GM19463 (cell line): Measurements from ENCODE around the gene WASF3.

Experiments used
- ATAC-seq: cut with Tn5 transposase; IDR thresholded peaks from one replicate; pipeline ENCODE4 v1.9.1; 2021; ENCODE audit warnings: mild to moderate bottlenecking, moderate library complexity; ENCODE audit not compliant: unreplicated experiment

The WASF3 gene

GRCh38 chr13:26557393-26558073 lies at the start of gene WASF3:
Gene WASF3 (plus strand): TSS chr13:26557683. CDS start chr13:26642271, 84,588 bp downstream.
- peak; percentile 97 for ATAC-seq

- ATAC-seq, result no peak
Measured at GRCh38 chr13:26508885-26509284, 48.6 kb upstream of the WASF3 start.

DNA sequence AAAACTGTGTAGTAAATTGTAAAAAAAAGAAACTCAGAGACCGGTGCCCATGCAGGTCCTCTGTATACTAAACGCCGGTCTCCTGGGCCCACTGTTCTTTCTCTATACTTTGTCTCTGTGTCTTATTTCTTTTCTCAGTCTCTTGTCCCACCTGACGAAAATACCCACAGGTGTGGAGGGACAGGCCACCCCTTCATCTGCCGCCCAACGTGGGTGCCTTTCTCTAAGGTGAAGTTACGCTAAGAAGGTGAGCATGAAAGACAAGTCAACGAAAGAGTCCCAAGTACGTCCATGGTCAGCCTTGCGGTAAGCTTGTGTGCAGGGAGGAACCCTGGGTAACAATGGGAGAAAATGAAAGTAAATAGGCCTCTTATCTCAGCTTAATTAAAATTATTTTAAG lies 48.0 kb upstream of the WASF3 start:
- no peak for ATAC-seq

GRCh38 chr13:26513931-26514330 lies 43.6 kb upstream of the WASF3 start:
- ATAC-seq, result no peak

DNA sequence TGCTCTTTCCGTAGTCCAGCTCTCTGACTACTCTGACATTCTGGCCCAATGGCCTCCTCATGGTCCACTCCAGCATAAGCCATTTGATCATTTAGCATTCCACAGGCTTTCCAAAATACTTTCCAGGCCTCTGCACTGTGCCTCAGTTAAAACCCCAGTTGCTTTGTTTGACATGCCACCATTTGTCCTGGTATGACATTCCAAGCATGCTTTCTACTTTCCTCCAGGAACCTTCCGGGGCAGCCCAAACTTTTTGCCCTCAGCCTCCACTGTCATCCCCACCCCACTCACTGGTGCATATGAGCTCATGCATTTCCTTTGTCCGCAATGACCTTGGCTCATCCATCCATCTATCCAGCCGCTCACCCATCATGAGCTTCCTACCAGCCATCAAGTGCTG lies 41.8 kb upstream of the WASF3 start:
- no peak for ATAC-seq

DNA sequence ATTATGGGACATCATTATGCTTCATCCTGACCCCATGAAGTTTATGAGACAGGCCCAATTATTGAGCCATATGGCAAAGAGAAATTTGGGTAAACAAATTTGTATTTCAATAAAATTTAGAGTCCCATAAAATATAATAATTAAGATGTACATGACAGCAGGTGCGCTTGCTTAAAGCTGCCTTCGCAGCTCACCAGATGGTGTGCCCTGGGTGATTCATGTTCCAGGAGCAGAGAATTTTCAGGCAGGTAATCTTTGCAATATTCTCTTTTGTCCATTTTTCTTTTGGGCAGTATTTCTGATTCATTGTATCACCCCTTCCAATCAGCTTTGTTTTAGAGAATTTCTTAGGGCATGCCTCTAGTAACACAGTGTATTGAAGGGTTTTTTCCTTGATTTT lies 39.5 kb upstream of the WASF3 start:
- ATAC-seq, result no peak

DNA sequence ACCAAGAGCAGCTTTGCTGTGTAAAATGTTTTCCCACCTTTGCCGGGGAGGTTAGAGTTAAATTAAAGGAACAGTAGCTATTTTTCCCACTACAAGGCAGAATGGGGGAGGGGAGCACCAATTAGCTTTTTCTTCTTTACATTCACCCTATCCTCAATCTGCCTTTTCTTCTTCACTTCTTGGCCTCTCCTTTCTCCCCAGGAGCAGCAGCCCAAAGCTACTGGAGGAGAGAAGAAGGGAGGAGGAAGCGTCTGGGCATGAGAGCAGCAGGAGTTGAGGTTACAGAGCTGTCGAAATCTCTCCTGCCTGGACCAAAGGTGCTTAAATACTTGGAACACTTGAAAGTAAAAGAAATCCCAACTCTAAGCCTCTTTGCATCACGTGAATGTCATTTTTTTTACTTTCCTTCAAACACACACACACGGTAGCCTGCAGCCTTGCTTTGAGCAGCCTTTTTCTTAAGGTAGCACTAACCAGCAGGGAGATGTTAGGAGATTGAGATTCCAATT lies 39.0 kb upstream of the WASF3 start:
- ATAC-seq, result no peak

DNA sequence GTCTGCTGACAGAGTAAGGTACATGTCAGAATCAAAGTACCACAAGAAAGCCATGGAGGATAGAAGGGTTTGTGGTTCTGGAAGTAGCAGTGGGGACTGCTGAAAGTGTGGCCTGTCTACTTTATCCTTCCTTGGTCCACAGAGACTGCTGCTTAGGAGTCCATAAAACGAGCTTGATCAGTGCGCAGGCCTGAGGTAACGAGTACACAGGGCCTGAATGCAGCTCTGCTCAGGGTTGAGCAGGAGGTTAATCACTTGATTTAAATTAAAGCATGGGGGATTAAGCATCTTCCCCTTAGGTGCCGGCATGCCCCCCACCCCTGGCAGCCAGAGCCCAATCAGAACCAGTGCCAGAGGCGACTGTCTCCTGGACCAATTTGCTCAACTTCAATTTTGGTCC lies 34.9 kb upstream of the WASF3 start:
- ATAC-seq, result no peak

GRCh38 chr13:26523007-26523406 lies 34.5 kb upstream of the WASF3 start:
- ATAC-seq, result no peak

GRCh38 chr13:26525528-26525927 lies 32.0 kb upstream of the WASF3 start:
- ATAC-seq, result no peak

DNA sequence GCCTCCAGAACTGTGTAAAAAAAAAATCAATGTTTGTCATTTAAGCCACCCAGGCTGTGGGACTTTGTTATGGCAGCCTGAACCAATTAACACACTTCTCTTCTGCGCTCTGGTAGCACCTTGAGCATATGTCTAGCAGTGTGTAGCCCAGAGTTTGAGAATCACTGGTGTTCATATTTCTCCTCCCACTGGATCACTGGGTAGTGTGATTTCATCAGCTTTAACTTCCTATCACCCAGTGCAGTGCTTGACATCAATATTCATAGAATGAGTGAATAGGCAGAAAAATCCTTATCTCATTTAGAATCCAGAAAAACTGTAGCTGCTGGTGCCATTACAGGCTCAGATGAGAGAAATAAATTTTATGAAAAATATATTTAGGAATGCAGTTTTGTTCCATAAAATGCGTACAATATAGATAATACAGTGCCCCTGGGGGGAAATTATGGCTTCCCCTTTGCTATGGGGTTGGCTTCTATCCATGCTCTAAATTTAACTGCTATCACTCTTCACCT lies 30.7 kb upstream of the WASF3 start:
- ATAC-seq, result no peak

GRCh38 chr13:26528527-26528926 lies 29.0 kb upstream of the WASF3 start:
- ATAC-seq, result no peak

DNA sequence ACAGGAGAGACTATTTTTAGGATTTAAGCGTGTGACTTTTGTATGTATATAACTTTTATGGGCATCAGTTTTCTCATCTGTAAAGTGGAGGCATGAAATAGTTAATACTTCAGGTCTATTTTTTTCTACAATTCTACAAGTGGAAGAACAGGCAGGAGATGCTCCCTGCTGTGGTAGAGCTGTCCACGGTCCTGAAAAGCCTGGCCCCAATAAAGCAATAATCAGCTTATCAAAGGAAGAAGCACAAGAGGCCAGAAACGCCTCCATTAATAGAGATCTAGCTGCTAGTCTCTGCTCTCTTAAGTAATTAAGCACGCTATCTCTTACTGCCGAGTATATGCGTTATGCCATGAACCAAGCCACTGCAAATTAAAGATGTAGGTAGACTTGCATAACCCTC lies 28.0 kb upstream of the WASF3 start:
- no peak for ATAC-seq

DNA sequence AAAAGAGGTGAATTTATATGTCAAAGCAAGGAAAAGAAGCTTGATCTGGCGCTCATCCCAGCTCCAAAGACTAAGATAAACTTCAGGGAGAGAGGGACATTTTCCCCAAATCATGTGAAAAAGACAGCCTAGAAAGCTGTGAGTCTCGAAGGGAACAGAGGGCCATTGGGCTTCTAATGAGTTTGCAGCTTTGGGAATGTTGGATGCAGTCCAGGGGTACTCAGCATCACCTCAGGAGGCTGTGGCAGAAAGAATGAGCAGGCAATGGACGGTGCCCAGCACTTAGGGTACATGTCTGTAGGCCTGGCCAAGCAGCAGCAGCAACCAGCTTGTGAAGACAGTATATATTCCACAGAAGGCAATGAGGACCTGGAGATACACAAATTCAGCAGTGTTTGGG lies 25.7 kb upstream of the WASF3 start:
- ATAC-seq, result no peak

GRCh38 chr13:26534036-26534726 lies 23.3 kb upstream of the WASF3 start:
- no peak for ATAC-seq

GRCh38 chr13:26538363-26539317 lies 18.8 kb upstream of the WASF3 start:
- no peak for ATAC-seq

GRCh38 chr13:26539738-26540292 lies 17.7 kb upstream of the WASF3 start:
- no peak for ATAC-seq

GRCh38 chr13:26540334-26540733 lies 17.1 kb upstream of the WASF3 start:
- ATAC-seq, result no peak

- no peak for ATAC-seq
Measured at GRCh38 chr13:26541041-26541440, 16.4 kb upstream of the WASF3 start.

GRCh38 chr13:26541678-26542568 lies 15.6 kb upstream of the WASF3 start:
- ATAC-seq, result no peak
